ENCODE results near the gene TBX4.

- TF ChIP-seq FOXA1 (IDR thresholded peaks at IDR 0.05) (no peak), ZNF384 (IDR thresholded peaks at IDR 0.05) (no peak), SP1 (IDR thresholded peaks at IDR 0.05) (no peak), SUZ12 (IDR thresholded peaks at IDR 0.05) (no peak), NFRKB (IDR thresholded peaks at IDR 0.05) (no peak)
Measured at GRCh38 chr17:61440697-61441096, 11.5 kb upstream of the TBX4 start.
